ENCODE measurements around the gene OGDH.

DNA sequence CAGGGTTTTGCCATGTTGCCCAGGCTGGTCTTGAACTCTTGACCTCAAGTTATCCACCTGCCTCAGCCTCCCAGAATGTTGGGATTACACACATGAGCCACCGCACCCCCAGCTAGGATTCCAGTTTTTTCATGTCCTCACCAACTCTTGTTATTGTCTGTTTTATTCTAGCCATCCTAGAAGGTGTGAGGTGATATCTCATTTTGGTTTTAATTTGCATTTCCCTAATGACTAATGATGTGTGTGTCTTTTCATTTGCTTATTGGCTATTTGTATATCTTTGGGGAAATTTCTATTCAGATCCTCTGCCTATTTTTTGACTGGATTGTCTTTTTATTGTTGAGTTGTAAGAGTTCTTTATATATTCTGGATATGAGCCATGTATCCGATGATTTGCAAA is 83.0 kb downstream of the OGDH start:
- TF ChIP-seq CTCF (IDR thresholded peaks at IDR 0.05) (no peak), POLR2A (IDR thresholded peaks at IDR 0.05) (no peak)

Measured in breast epithelium (tissue), 3 donors.